GM19452 (cell line): ENCODE results near the gene TBC1D22A.
"Not testable (repeated sequence)": the region's sequence is repeated elsewhere in the genome, so short reads cannot be mapped to it uniquely, and the experiment has no call there.

Source experiments
- ATAC-seq: cut with Tn5 transposase; IDR thresholded peaks from one replicate; pipeline ENCODE4 v1.9.1; 2021; ENCODE audit not compliant: unreplicated experiment

The TBC1D22A gene

GRCh38 chr22:46762238-46763050 lies at the start of gene TBC1D22A:
Gene TBC1D22A, plus strand, starts transcription at chr22:46762650. Its CDS starts 137 bp downstream, at chr22:46762787.
- ATAC-seq = peak; percentile 71

DNA sequence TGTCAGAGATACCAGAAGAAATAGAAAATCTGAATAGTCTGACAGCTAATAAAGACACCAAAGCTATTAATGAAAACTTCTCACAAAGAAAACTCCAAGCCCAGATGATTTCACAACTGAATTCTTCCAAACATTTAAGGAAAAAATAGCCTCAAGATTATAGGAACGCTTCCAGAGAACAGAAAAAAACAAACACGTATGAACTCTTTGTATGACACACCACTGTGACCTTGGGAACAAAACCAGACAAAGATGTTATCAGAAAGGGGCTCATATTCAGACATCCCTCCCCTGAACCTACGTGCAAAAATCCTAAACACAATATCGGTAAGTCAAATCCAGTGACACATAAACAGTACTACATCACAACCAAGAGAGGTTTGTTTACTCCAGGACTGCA lies 47.9 kb upstream of the TBC1D22A start:
- ATAC-seq = no peak

DNA sequence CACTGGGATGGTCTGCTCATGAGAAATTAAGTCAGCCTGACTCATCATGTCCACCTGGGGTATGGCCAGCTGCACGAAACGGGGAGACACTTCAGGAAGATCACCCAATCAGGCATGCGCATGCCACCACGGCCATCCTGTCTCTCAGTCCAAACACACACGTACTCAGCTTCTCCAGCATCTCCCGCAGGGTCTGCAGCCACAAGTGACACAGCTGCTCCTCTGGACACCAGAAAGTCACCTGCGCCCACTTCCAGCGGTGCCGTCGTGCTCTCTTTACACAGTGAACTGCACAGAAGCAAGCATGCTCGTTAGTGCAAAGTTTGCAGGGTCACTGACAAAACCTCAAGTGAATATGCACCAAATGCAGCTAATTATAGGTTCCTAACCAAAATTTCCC lies 42.5 kb upstream of the TBC1D22A start:
- ATAC-seq = no peak

GRCh38 chr22:46721501-46722085 lies 40.9 kb upstream of the TBC1D22A start:
- no peak for ATAC-seq

- no peak for ATAC-seq
These were observed 38.6 kb upstream of the TBC1D22A start for GRCh38 chr22:46723882-46724281.

DNA sequence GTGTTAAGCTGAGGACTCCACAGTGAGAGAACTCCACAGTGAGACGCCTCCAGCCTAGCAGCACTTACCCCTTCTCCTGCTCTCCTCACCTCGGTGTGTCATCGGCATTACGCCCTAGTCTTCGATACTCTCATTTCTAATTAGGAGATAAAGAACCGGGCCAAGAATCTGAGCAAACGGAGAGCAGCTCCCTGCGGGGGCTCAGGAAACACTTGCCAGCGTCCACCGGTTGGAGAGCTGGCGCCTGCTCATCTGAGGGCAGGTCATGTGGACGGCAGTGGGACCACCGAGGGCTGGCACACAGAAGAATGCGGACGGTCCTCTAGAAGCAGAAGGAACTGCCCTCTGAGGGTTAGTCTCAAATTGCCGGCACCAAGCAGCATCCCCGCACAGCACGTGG lies 37.4 kb upstream of the TBC1D22A start:
- ATAC-seq = no peak

- no peak for ATAC-seq
These were observed 36.1 kb upstream of the TBC1D22A start for GRCh38 chr22:46726066-46726985.

DNA sequence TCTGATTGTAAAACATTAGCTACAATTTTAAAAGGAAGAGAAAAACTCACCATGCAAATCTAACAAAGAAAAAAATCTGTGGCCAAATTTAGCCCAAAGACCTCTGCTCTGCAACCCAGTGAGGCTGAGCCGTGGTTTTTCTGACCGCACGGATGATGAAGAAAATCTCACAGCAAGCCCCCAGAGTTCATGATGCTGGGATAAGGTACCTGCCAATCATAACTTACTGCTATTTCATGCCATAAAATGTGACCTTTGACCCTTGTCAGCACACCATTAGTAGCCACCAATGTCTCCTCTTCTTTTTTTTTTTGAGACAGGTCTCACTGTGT lies 35.5 kb upstream of the TBC1D22A start:
- ATAC-seq = no peak

DNA sequence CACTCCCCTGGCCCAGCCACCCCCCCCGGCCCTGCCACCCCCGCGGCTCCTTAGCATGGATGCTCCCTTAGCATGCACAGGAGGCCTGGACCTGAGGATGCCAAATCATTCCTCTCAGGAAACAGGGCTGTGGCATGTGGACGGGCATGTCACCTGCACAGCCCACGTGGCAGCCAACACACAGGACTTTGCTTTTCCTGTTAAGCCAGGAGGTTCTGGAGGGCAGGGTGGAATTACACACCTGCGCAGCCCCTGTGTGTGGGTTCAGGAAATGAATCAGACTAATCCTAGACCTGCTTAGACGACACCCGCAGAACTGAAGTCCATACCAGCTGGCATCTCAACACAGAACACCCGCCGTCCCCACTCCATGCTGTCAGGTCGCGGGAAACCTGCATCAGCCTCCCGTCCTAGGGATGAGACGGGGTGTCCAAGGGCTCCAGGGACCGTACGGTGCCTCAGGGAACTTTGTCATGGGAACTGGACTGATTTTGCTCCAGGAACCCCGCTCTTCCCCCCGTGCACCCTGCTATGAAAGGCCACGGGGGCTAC lies 34.6 kb upstream of the TBC1D22A start:
- ATAC-seq = no peak

GRCh38 chr22:46728470-46728869 lies 34.0 kb upstream of the TBC1D22A start:
- no peak for ATAC-seq

DNA sequence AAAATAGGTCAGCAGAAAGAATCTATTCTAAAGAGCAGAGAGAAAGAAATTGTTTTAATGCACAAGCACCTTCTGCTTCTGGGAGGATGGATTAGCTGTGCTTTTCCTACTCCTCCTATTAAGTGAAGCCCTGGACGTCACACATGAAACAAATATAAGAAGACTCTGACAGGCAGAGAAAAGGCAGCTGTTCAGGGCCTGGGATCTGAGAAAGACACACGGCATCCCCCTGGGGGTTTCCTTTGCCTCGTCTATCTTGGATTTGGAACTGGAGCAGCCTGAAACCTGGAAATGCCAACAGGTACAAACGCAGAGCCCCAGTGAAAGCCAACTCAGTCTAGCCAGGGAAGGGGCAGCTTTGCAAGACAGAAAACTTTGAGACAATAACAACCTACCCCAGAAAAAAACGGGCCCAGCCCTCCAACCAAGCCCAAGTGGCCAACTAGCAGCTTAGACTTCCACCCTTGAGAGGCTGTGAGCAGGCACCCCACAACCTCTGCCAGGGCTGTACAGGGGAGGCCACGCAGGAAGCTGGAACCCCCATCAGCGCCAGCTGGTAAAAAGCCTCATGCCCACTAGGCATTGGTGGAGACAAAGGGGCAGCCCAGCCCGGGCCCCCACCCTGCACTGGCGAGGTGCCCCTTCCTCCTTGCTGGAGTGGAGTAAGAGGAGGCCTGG lies 31.7 kb upstream of the TBC1D22A start:
- no peak for ATAC-seq

- no peak for ATAC-seq
These were observed 31.0 kb upstream of the TBC1D22A start for GRCh38 chr22:46731246-46732040.

DNA sequence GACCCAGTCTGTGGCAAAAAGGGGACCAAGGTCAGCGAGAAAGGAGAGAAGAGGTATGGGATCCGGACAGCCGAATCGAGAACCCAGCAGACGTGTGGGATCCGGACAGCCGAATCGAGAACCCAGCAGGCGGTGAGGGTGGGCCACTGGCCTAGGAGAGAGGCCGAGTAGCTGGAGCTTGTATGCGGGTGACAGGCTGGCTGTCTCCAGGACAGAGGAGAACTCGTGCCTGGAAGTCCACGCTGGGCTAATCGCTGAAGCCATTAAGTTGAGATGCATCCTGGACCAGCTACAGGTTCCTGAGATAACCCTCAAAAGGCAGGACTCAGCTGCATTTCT lies 30.4 kb upstream of the TBC1D22A start:
- ATAC-seq = no peak

GRCh38 chr22:46732513-46732912 lies 29.9 kb upstream of the TBC1D22A start:
- no peak for ATAC-seq

DNA sequence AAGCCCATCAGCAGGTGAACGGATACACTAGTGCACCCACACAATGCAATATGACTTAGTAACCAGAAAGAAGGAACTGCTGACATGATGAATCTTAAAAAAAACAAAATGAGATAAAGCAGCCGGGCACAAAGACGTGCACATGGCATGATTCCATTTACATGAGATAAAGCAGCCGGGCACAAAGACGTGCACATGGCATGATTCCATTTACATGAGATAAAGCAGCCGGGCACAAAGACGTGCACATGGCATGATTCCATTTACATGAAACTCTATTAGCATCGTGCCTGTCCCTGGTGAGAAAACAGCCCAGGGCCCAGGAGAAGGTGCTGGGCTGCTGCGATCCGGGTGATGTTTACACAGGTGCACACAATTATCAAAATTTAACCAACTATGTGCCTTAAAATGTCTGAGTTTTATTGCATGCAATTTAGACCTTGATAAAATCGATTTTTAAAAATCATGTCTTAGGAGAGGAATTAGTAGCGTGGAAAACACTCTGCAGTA lies 28.2 kb upstream of the TBC1D22A start:
- ATAC-seq = not testable (repeated sequence)

DNA sequence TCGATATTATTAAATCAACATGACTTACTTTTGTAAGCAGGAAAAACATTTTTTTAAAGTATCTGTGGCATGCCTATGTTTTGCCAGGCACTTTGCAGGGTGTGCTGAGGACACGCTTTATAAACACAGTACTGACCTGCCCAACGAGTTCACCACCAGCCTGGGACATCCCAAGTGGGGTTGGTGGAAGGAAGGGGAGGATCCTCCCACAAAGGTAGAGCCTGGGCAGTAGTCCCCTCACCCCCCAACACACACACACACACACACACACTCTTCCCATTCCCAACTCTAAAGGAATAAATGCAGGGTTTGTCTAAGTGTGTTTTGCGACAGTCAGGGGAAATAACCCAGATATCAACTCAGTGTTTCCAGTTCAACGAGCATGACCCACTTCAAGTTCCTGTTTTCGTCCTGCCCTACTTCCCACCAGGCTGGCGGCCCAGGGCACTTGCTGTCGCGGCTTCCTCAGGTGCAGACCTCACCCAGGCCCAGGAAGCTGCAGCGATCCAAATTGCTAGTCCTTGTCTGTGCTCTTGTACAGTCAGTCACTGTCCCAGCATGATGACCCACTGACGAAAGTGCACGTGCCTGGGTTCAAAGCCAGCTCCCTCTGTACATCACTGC lies 27.5 kb upstream of the TBC1D22A start:
- ATAC-seq = no peak

GRCh38 chr22:46735747-46736608 lies 26.5 kb upstream of the TBC1D22A start:
- no peak for ATAC-seq

DNA sequence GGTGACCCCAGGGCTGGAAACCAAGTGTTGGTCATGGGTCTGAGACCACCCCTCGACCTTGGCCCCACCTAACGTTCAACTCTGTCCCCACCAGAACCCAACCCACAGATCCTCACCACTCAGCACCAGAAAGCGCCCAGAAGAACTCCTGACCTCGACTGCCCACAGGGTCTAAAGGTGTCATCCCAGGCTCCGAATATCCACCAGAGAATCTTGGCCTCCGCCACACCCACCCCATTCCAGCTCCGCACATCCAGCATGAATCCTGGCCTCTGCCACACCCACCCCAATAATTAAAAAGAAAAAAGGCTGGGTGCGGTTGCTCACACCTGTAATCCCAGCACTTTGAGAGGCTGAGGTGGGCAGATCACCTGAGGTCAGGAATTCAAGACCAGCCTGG lies 25.7 kb upstream of the TBC1D22A start:
- no peak for ATAC-seq
